Hindlimb muscle (tissue), 1 donor: ENCODE results near the gene KCNA5. TPM values are rescaled to one million over a fixed set of nuclear protein-coding genes. Genes with fewer than 3 reads are reported as not detected.

ENCODE experiments used
- polyA plus RNA-seq: library from polyadenylated mRNA; unstranded; fragments of 120-200 nt; gene quantifications from one replicate; pipeline ENCODE4 v1.2.1, GENCODE V29; 2013; ENCODE audit not compliant: insufficient read length

The KCNA5 gene
- polyA plus RNA-seq, 1 donor: 2.5 TPM

Other genes starting within 250 kb of the KCNA5 start
- gene KCNA1, start 134.0 kb upstream of the KCNA5 start, polyA plus RNA-seq: 0.10 TPM